Cardiac septum (tissue), 1 donor: ENCODE results near the gene LCE2B. TPM values are rescaled to one million over a fixed set of nuclear protein-coding genes. Genes with fewer than 3 reads are reported as not detected.
"Not testable (repeated sequence)": the region's sequence is repeated elsewhere in the genome, so short reads cannot be mapped to it uniquely, and the experiment has no call there.

Source experiments
- DNase-seq: peaks from one replicate; pipeline ENCODE4 v3.0.0-alpha.2; 2020; ENCODE audit warnings: low spot score
- intact Hi-C: fragments of 100-400 bp; cut with DNase I; formaldehyde crosslinking; loops from one replicate; pipeline ENCODE4 v1.14.0; 2022
- long read RNA-seq: library from polyadenylated mRNA; unstranded; transcript quantifications from one replicate; pipeline ENCODE4 v2.0.0, GENCODE V29; 2021
- total RNA-seq: library from RNA; stranded (reverse); fragmentation: NEBNext Ultra II Directional; extraction: Animal tissue kit (Norgen Biotek cat#: 25700); gene quantifications from one replicate; pipeline ENCODE4 v1.2.1, GENCODE V29; 2021
- donor health status: DM: no; HTN: no; CAD: no.

LCE2B gene, protein sequence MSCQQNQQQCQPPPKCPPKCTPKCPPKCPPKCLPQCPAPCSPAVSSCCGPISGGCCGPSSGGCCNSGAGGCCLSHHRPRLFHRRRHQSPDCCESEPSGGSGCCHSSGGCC
- total RNA-seq = not detected
- long read RNA-seq = 0 reads

DNA sequence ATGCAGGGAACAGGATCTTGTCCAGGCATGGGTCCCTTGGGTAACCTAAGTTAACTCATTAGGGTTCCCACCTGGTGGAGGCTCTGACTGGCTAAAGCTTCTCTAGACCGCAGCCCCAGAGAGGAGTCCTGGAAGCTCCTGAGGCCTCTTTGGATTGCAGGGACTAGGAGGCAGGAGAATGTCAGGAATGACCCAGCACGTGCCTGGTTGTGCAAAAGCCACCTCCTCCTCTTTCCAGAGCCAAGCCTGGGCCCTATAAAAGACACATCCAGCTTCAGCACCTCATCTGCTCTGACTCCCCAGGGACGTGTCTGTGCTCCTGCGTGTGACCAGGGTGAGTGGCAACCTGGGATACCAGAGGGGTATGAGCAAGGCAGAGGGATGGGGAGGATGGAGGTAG, at the start of gene LCE2B:
Gene LCE2B (plus strand): TSS at position 301 of the 400 bp plus-strand sequence. CDS start 721 bp downstream, outside the sequence.
- DNase-seq, intact Hi-C loops: not testable (repeated sequence)

DNA sequence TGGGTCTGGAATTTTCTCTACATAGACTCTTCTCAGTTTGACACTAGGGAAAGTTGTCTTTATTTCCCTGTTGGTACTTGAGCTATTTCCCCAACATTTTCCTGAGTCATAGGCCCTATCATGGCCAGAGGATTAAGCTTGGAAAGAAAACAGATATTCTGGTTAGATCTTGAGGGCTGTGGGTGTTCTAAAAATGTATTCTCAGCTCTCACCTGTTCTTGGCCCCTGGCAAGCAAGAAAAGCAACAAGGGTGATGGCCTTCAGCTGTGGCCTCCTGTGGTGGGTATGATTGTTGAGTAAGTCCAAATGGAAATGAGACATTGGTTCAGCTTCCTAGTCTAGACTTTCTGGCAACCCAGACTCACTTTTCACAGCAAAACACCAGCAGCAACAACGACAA, 45.6 kb upstream of the LCE2B start:
- DNase-seq = no peak
- intact Hi-C loops = no loop called here

DNA sequence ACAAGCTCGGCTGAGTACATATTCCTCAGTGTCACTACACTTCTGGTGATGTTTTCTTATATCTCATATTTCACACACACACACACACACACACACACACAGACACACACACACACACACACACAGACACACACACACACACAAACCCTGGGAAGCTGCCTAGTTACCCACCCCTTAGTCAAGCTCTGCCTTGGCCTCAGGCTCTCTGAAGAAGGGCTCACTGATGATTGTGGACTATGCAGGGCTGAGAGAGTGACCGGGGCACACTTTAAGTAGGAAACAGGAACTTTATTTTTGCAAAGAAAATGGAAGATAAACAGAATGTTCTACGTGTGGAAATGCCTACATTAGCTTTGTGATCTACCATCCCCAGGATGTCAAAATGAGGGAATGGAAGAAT, 42.0 kb upstream of the LCE2B start:
- no peak for DNase-seq
- intact Hi-C loops = no loop called here

DNA sequence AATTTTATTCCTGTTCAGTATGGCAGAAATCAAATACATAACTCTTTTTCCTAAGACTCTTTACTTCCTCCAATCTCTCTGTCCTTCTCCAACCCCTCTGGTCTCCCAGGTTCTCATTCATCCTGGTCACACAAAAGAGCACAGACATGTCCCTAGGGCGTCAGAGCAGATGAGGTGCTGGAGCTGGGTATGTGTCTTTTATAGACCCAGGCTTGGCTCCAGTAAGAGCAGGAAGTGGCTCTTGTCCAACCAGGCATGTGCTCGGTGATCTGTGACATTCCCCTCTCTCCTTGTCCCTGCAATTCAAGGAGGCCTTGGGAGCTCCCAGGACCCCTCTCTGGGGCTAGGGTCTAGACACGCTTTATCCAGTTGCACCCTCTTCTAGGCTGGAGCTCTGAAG, 40.8 kb upstream of the LCE2B start:
- intact Hi-C loops = no loop called here
- no peak for DNase-seq

DNA sequence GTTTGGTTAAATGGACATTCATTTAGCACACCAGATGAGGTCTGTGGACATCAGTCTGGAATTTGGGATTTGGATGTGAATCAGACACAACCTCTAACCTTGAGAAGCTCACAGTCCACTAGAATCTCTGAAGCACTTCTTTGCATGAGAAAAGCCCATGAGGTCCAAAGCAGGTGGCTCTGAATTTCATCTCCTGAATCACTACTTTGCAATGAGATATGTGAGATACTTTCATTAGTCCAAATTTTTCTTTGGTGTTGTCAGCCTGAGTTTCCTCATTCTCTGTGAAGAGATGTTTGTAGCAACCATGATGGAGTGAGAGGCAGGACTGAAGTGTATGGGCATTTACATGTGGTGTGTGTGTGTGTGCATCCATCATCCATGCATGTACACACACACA, 39.3 kb upstream of the LCE2B start:
- intact Hi-C loops = no loop called here
- no peak for DNase-seq

DNA sequence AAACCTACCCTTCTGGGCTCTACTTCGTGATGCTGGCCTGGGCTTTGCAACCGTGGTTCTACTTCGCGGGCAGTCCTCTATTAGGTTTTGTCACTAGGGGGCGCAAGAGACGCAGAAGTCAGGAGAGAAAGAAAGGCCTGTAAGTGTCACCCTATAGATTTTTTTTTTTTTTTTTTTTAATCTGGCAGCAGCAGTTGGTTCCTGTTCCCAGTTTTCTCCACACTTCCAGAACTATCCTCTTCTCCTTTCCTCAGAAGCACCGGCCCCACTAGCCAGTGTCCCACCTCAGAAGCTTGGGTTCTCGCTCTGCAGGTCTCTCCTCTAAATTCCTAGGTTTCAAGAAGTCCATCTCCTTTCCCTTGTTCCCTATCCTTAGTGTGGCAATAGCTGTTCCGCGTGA, 31.8 kb upstream of the LCE2B start:
- intact Hi-C loops = loop anchor here (5.0 kb wide), 1 partner anchor 568 kb away; no protein-coding TSS in a partner anchor
- no peak for DNase-seq

DNA sequence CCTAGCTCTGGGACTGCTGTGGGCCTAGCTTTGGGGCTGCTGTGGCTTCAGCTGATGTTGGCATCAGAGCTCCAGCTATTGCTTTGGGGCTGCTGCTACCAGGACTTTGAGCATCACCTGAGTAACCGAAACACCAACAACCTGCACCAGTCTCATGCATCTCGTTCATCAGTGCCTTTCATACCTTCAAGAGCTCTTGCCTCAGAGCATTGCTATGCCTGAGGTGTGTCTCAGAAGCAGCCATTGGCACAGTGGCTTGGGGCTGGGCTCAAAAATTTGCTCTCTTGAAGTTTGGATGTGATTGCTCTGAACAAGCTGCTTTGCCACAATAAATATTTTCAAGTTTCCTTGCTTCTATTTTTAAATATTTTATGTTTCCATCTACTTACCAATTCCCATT, 29.5 kb upstream of the LCE2B start:
- intact Hi-C loops = no loop called here
- DNase-seq = no peak

DNA sequence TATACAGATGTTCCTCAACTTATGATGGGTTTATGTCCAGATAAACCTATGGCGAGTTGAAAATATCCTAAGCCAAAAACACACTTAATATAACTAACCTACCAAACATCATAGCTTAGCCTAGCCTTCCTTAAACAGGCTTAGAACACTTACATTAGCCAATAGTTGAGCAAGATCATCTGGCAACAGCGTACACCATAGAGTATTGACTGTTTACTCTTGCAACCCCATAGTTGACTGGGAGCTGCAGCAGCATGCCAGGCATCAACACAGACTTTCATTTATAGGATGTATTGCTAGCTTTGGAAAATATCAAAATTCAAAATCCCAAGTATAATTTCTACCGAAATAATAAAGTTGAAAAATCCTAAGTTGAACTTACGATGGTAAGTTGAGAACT, 28.2 kb upstream of the LCE2B start:
- no peak for DNase-seq
- intact Hi-C loops = no loop called here

DNA sequence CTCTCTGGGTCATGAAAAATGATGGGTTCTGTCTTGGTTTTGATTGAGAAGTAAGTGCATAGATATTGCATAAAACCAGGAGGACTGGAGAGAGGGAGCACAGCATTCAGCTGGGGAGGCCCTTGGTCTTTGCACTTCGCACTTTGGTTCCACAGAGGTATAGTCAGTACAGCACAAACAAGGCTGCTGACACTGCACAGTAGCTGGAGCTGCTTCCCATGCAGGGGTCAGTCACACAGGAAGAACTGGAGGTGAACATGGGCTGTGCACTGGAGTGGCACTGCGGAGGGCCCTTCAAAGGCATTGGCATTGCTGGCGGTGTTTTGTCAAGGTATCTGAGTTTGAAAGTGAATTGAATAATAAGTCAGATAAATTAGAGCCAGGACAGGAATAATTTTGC, 27.3 kb upstream of the LCE2B start:
- intact Hi-C loops = no loop called here

DNA sequence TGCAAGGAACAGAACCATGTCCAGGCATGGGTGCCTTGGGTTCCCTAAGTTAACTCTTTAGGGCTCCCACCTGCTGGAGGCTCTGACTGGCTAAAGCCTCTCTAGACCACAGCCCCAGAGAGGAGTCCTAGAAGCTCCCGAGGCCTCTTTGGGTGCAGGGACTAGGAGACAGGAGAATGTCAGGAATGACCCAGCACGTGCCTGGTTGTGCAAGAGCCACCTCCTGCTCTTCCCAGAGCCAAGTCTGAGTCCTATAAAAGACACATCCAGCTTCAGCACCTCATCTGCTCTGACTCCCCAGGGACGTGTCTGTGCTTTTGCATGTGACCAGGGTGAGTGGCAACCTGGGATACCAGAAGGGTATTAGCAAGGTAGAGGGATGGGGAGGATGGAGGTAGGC, 22.8 kb upstream of the LCE2B start, which contains the start of gene LCE2D:
Gene LCE2D (plus strand): TSS at position 283 of the 400 bp plus-strand sequence. CDS start 726 bp downstream, outside the sequence.
- no peak for DNase-seq
- intact Hi-C loops = no loop called here

More for the DNA sequence above, 27.3 kb upstream of the LCE2B start:
- no peak for DNase-seq

DNA sequence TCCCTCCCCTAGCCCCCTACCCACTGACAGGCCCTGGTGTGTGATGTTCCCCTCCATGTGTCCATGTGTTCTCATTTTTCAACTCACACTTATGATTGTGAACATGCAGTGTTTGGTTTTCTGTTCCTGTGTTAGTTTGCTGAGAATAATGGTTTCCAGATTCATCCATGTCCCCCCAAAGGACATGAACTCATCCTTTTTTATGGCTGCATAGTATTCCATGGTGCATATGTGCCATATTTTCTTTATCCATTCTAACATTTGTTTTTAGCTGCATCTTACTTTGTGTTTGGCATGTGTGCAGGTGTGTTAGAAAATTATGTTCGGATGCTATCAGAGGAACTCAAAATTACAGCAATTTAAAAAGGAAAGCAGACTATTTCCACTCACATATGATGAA, 19.8 kb upstream of the LCE2B start:
- DNase-seq, intact Hi-C loops: not testable (repeated sequence)

DNA sequence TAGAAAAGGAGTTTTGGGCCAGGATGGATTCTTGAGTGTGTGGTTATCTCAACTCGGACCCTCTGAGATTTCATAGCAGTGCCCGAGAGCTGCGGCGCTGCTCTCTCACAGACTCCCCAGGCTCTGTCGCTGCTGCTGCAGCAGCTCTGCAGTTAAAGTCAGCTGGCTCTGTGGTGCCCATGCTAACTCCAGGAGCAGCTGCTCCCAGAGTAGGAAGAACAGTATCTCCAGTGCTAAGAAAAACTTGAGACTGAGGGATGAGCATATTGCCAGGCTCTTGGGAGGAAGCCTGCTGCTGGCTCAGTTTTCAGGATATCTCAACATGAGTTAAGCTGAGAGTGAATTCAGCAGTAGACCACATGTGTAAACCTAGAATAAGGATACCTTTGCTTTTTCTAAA, 18.3 kb upstream of the LCE2B start:
- intact Hi-C loops = no loop called here

DNA sequence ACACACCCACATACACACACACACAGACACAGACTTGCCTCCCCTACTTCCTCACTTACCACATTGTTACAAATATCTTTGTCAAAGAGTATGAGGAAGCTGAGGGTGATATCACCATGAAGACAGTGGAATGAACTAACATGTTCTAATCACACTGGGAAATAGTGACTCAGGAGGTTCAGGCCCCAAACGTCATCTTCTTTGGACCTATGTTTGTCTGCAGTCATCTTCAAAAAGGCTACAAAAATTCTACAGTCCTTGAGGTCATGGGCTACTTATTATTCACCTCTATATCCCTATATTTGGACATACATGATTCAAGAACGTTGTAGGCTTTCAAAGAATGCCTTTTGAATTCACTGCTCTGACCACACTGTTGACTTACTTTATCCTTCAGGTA, 12.9 kb upstream of the LCE2B start:
- intact Hi-C loops = no loop called here
- DNase-seq = no peak

More for the DNA sequence above, 18.3 kb upstream of the LCE2B start:
- no peak for DNase-seq

DNA sequence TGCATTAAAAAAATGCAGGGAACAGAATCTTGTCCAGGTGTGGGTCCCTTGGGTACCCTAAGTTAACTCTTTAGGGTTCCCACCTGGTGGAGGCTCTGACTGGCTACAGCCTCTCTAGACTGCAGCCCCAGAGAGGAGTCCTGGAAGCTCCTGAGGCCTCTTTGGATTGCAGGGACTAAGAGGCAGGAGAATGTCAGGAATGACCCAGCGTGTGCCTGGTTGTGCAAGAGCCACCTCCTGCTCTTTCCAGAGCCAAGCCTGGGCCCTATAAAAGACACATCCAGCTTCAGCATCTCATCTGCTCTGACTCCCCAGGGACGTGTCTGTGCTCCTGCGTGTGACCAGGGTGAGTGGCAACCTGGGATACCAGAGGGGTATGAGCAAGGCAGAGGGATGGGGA, 10.9 kb upstream of the LCE2B start, which contains the start of gene LCE2C:
Gene LCE2C (plus strand): TSS at position 297 of the 400 bp plus-strand sequence. CDS start 737 bp downstream, outside the sequence.
- intact Hi-C loops, DNase-seq: not testable (repeated sequence)

DNA sequence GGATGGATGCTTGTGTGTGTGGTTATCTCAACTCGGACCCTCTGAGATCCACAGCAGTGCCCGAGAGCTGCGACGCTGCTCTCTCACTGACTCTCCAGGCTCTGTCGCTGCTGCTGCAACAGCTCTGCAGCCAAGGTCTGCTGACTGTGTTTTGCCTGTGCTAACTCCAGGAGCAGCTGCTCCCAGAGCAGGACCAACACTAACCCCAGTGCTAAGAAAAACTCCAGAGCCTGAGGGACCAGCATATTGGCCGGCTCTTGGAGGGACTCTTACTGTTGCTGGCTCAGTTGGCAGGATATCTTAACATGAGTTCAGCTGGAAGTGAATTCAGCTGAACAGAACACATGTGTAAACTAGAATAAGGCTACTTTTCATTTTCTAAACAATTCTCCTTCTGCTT, 6.5 kb upstream of the LCE2B start:
- intact Hi-C loops = no loop called here

DNA sequence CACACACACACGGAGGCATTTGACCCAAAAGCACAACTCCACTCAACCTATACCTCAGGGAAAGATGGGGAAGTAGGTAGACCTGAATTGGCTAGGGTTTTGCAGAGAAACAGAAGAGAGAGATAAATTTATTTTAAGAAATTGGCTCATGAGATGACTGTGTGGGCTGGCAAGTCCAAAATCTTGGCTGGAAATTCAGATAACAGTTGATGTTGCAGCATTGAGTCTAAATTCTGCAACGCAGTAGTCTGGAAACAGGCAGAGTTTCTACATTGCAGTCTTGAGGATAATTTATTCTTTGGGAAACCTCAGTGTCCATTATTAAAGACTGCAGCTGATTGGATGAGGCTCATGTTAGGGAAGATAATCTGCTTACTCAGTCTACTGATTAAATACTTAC, 4.3 kb upstream of the LCE2B start:
- intact Hi-C loops = no loop called here
- no peak for DNase-seq

More for the DNA sequence above, 6.5 kb upstream of the LCE2B start:
- DNase-seq = no peak

DNA sequence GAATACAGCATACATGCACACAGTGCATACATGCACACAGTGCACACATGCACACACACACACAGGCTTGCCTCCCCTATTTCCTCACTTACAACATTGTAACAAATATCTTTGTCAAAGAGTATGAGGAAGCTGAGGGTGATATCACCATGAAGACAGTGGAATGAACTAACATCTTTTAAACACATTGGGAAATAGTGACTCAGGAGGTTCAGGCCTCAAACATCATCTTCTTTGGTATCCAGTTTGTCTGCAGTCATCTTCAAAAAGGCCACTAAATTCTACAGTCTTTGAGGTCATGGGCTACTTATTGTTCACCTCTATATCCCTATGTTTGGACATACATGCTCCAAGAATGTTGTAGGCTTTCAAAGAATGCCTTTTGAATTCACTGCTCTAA, 2.1 kb upstream of the LCE2B start:
- DNase-seq = no peak
- intact Hi-C loops = no loop called here

DNA sequence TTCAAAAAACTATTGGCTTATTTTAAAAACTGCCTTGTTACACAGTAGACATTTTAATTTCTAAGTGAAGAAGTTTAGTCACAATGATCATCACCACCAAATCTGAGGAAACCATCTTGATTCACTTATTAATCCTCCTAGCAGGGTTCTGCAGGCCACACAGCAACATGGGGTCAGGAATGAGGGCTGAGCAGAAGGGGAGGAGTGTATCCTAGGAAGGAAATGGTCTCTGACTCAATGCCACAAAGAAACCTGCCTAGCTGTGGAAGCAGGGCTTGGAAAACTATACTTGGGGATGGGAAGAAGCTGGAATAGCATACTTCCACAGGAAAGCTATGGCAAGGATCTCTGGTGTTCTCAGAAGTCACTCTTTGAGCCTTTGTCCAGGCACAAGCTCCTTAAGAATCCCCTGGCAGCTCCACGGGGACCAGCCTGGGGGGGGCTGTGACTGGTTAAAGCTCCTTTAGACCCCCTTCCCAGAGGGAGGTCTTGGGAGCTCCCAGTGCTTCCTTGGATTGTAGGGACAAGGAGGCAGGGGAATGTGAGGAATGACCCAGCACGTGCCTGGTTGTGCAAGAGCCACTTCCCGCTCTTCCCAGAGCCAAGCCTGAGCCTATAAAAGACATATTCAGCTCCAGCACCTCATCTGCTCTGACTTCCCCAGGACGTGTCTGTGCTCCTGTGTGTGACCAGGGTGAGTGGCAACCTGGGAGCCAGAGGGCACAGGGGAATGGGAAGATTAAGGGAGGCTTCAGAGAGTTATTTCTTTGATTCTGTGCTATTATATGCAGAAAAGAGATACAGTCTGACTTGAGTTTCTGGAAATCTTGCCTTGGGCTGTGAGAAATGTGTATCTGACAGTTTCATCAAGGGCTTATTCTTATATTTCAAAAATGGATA, 12.0 kb downstream of the LCE2B start, which contains the start of gene LCE2A:
Gene LCE2A (plus strand): TSS at position 645 of the 900 bp plus-strand sequence. CDS start 557 bp downstream, outside the sequence.
- intact Hi-C loops = no loop called here
- no peak for DNase-seq

DNA sequence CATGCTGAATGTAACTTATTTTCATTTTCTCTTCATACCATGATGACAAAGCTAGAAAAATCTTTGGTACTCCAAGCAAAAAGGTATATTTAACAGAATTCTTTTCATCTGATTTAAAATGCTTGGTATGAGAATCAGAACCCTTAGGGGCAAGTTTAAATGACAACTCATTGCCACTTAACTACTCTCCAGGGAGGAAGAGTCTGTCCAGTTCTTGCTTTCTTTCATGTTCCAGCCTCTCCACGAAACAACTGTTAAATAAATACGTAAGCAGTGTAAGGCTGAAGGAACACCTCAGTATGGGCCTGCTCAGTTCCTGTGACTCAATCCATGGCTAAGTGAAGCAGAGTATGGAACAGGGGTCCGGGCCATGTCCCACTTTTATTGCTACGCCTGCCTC, 13.8 kb downstream of the LCE2B start:
- intact Hi-C loops = no loop called here
- DNase-seq = no peak

DNA sequence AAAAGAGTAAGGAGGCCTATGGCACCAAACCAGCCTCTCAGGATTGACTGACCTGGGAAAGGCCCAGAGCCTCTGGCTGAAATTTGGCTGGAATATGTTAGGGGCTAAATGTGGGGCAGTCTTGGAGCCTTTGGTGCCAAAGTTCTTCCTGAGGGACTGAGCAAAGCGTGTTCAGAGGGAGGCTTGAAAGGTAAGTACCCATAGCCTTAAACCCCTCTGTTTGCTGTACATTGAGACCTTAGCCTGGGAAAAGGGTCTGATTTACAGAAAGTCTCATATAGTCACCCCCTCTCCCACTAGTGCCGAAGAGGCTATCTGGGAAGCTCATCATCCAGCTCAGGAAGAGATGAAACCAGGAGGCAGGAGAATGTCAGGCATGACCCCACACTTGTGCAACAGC, 21.9 kb downstream of the LCE2B start, which contains the start of gene LCE4A:
Gene LCE4A (plus strand): TSS at position 301 of the 400 bp plus-strand sequence. CDS start 916 bp downstream, outside the sequence.
- no peak for DNase-seq
- intact Hi-C loops = no loop called here

DNA sequence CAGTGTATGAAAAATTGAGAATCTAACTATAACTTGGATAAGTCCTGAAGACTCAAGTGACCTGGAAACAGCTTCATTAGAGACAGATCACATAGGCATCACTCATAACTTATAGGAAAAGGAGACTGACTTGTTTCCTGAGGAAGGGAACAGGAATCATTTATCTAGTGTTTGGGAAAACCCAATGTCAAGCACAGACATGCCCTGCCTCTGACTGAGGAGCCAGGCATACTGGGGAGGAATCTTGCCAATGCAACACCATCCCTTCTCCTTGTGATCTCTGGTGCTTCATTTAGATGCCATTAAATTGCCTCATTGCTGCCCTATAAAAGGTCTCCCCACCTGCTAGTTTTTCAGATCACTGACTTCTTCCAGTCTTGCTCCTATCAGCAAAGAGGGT, 32.3 kb downstream of the LCE2B start:
- no peak for DNase-seq
- intact Hi-C loops = no loop called here
